OCI-LY3 (cell line): ENCODE data around the gene MARCHF11.

Source experiments
- H2AFZ ChIP-seq: fragments of 200-600, 300-600 bp; shearing (Covaris generic); 2 replicates; pipeline ENCODE4 v1.6.0; 2014; ENCODE audit warnings: antibody characterized with exemption, low read depth, low read length
- H3K27ac ChIP-seq: fragments of 200-600, 300-600 bp; sonication (generic); 2 replicates; pipeline ENCODE4 v1.5.1; 2014; ENCODE audit warnings: mild to moderate bottlenecking, low read length, moderate library complexity, mixed read lengths
- H3K27me3 ChIP-seq: fragments of 200-600, 300-600 bp; sonication (generic); 2 replicates; pipeline ENCODE4 v1.6.1; 2014; ENCODE audit warnings: low read depth, low read length, mixed read lengths
- H3K36me3 ChIP-seq: fragments of 200-600, 300-600 bp; sonication (generic); replicated peaks from 2 replicates; pipeline ENCODE3; 2014; ENCODE audit warnings: low read depth, low read length, mixed read lengths
- H3K4me1 ChIP-seq: fragments of 300-600, 200-600 bp; sonication (generic); 2 replicates; pipeline ENCODE4 v1.6.1; 2014; ENCODE audit warnings: low read length, mixed read lengths
- H3K4me2 ChIP-seq: fragments of 200-600, 300-600 bp; sonication (generic); 2 replicates; pipeline ENCODE4 v1.6.1; 2014; ENCODE audit warnings: low read length, mixed read lengths
- H3K4me3 ChIP-seq: fragments of 300-600, 200-600 bp; sonication (generic); 2 replicates; pipeline ENCODE4 v1.5.1; 2014; ENCODE audit warnings: antibody characterized with exemption, mild to moderate bottlenecking, low read length, moderate library complexity
- H3K79me2 ChIP-seq: fragments of 300-600, 200-600 bp; shearing (Covaris generic); 2 replicates; pipeline ENCODE4 v1.6.1; 2014; ENCODE audit warnings: mild to moderate bottlenecking, low read length, mixed read lengths
- H3K9ac ChIP-seq: fragments of 300-600, 200-600 bp; shearing (Covaris generic); 2 replicates; pipeline ENCODE4 v1.6.0; 2014; ENCODE audit warnings: mild to moderate bottlenecking, low read length, moderate library complexity
- H3K9me3 ChIP-seq: fragments of 200-600, 300-600 bp; shearing (Covaris generic); 2 replicates; pipeline ENCODE4 v1.6.1; 2014; ENCODE audit warnings: low read length, mixed read lengths; ENCODE audit not compliant: insufficient read depth
- H4K20me1 ChIP-seq: fragments of 200-600, 300-600 bp; sonication (generic); 2 replicates; pipeline ENCODE4 v1.6.1; 2016; ENCODE audit warnings: low read length, mixed read lengths; ENCODE audit not compliant: insufficient read depth
- CTCF ChIP-seq: fragments of 200-600, 300-600 bp; sonication (generic); IDR thresholded peaks from 2 replicates; pipeline ENCODE4 v1.5.1; 2014; ENCODE audit warnings: antibody characterized with exemption, low read length, low read depth
- EZH2phosphoT487 ChIP-seq: fragments of 200-600 bp; shearing (Covaris generic); IDR thresholded peaks from 2 replicates; pipeline ENCODE4 v1.6.1; 2018; ENCODE audit warnings: antibody characterized with exemption, mixed run types, low read depth

MARCHF11 gene

GRCh38 chr5:16104961-16105360 lies 74.6 kb downstream of the MARCHF11 start:
- H3K9me3 ChIP-seq = no peaks in the 10 kb centered on the region
- no peak overlapping the region for H3K27ac ChIP-seq
- H3K79me2 ChIP-seq = no peaks in the 10 kb centered on the region
- no peaks in the 10 kb centered on the region for H4K20me1 ChIP-seq
- H2AFZ ChIP-seq = no peak overlapping the region
- no peak overlapping the region for H3K4me3 ChIP-seq
- H3K9ac ChIP-seq = no peak overlapping the region
- H3K4me2 ChIP-seq = no peak overlapping the region
- no peaks in the 10 kb centered on the region for H3K4me1 ChIP-seq
- H3K27me3 ChIP-seq = no peaks in the 10 kb centered on the region
- no peaks in the 10 kb centered on the region for H3K36me3 ChIP-seq
- TF ChIP-seq EZH2phosphoT487 = no peak
- TF ChIP-seq CTCF = no peak

- TF ChIP-seq CTCF (no peak), EZH2phosphoT487 (no peak)
- H3K79me2 ChIP-seq = no peaks in the 10 kb centered on the region
- no peaks in the 10 kb centered on the region for H3K36me3 ChIP-seq
- H3K9me3 ChIP-seq = no peaks in the 10 kb centered on the region
- no peaks in the 10 kb centered on the region for H3K4me1 ChIP-seq
- no peak overlapping the region for H3K4me3 ChIP-seq
- no peak overlapping the region for H3K4me2 ChIP-seq
- H3K27ac ChIP-seq = no peak overlapping the region
- no peaks in the 10 kb centered on the region for H4K20me1 ChIP-seq
- no peaks in the 10 kb centered on the region for H3K27me3 ChIP-seq
- H3K9ac ChIP-seq = no peak overlapping the region
- no peak overlapping the region for H2AFZ ChIP-seq
Observed at GRCh38 chr5:16095612-16096011, 84.0 kb downstream of the MARCHF11 start.

- no peak overlapping the region for H2AFZ ChIP-seq
- H3K79me2 ChIP-seq = no peaks in the 10 kb centered on the region
- no peaks in the 10 kb centered on the region for H3K36me3 ChIP-seq
- TF ChIP-seq CTCF (no peak), EZH2phosphoT487 (no peak)
- no peaks in the 10 kb centered on the region for H3K27me3 ChIP-seq
- no peak overlapping the region for H3K4me3 ChIP-seq
- no peak overlapping the region for H3K9ac ChIP-seq
- no peaks in the 10 kb centered on the region for H4K20me1 ChIP-seq
- H3K27ac ChIP-seq = no peak overlapping the region
- H3K4me1 ChIP-seq = no peaks in the 10 kb centered on the region
- H3K4me2 ChIP-seq = no peak overlapping the region
- no peaks in the 10 kb centered on the region for H3K9me3 ChIP-seq
Observed at GRCh38 chr5:16090270-16090669, 89.3 kb downstream of the MARCHF11 start.

DNA sequence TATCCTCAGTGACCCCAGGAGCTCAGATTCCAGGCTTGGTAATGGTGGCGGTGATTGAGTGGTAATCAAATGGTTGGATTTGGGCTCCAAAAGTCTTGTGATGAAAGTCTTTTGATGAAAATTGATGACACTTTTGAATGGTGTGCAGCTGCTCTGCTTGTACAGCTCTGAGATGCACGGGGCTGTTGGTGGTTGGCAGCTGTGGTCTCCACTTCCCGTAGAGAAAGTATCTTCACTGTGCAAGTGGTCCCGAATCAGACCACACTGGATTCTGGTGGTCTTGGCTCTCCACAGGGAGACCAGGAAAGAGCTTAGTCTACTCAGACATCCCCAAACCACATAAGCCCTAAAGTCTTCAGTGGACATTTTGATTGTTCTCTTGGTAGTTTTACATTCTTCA lies 96.6 kb downstream of the MARCHF11 start:
- no peaks in the 10 kb centered on the region for H4K20me1 ChIP-seq
- no peak overlapping the region for H3K9ac ChIP-seq
- no peak overlapping the region for H2AFZ ChIP-seq

More for the DNA sequence above, 96.6 kb downstream of the MARCHF11 start:
- H3K27ac ChIP-seq = no peak overlapping the region
- H3K36me3 ChIP-seq = no peaks in the 10 kb centered on the region
- no peaks in the 10 kb centered on the region for H3K79me2 ChIP-seq
- H3K4me2 ChIP-seq = no peak overlapping the region
- no peak overlapping the region for H3K4me3 ChIP-seq
- H3K4me1 ChIP-seq = no peaks in the 10 kb centered on the region
- H3K9me3 ChIP-seq = no peaks in the 10 kb centered on the region
- H3K27me3 ChIP-seq = no peaks in the 10 kb centered on the region
- TF ChIP-seq EZH2phosphoT487 = no peak
- TF ChIP-seq CTCF = no peak
